ENCODE results near the gene TRIM24. TPM values are rescaled to one million over a fixed set of nuclear protein-coding genes. Genes with fewer than 3 reads are reported as not detected.

TRIM24 gene
- total RNA-seq, 1 donor from 2014 or later: 104 TPM

DNA sequence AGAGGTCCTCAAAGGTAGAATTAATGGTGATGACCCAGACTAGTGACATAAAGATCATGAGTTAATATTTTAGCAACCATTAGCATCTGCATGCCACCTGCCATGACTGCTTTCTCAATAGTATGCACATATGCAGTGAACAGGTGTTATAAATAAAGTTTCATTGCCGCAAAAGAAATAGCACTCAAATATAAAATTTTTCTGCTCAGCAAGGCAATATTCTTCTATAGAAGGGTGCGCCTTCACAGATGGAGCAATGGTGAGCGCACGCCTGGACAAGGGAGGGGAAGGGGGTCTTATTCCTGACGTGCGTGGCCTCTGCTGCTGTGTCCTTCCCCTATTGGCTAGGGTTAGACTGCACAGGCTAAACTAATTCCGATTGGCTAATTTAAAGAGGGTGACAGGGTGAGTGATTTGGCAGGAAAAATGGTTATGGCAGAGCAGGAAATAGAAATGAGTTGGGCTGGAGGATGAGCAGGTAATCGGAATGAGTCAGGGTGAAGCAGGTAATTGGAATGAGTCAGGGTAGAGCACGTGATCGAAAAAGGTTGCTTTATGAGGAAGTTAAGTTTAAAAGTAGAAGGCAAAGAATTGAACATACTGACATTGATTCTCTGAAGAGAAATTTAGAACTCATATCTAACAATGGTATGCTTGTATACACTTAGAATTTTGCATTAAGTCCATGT lies 24.7 kb upstream of the TRIM24 start:
- no peak for DNase-seq (ENCODE audit: low spot score)
- Mint-ChIP-seq H3K27ac (ENCODE audit: unreplicated experiment) (no peak overlapping the region), H3K9me3 (ENCODE audit: unreplicated experiment) (peaks cover 9% of the 10 kb centered on the region), H3K36me3 (ENCODE audit: low read depth, unreplicated experiment) (peaks cover 17% of the 10 kb centered on the region), H3K4me3 (ENCODE audit: unreplicated experiment) (no peak overlapping the region), H3K27me3 (ENCODE audit: unreplicated experiment) (peaks cover 4% of the 10 kb centered on the region), H3K4me1 (ENCODE audit: unreplicated experiment) (no peaks in the 10 kb centered on the region)
- TF ChIP-seq, protein P1, sequence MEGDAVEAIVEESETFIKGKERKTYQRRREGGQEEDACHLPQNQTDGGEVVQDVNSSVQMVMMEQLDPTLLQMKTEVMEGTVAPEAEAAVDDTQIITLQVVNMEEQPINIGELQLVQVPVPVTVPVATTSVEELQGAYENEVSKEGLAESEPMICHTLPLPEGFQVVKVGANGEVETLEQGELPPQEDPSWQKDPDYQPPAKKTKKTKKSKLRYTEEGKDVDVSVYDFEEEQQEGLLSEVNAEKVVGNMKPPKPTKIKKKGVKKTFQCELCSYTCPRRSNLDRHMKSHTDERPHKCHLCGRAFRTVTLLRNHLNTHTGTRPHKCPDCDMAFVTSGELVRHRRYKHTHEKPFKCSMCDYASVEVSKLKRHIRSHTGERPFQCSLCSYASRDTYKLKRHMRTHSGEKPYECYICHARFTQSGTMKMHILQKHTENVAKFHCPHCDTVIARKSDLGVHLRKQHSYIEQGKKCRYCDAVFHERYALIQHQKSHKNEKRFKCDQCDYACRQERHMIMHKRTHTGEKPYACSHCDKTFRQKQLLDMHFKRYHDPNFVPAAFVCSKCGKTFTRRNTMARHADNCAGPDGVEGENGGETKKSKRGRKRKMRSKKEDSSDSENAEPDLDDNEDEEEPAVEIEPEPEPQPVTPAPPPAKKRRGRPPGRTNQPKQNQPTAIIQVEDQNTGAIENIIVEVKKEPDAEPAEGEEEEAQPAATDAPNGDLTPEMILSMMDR (IDR thresholded peaks at IDR 0.05; ENCODE audit: unreplicated experiment): no peak

DNA sequence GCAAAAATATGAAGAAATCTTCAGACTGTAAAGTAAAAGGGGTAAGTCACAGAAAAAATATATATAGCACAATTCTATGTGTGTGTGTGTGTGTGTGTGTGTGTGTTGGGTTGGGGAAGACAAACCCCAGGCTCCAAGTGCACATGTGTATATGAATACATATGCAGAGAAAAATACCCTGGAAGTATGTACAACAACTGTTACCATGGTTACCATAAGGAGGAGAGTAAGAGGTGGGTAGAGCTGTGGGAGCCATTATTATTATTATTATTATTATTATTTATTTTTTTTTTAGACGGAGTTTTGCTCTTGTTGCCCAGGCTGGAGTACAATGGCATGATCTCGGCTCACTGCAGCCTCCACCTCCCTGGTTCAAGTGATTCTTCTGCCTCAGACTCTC lies 23.7 kb upstream of the TRIM24 start:
- TF ChIP-seq, protein P1 (IDR thresholded peaks at IDR 0.05; ENCODE audit: unreplicated experiment): no peak
- Mint-ChIP-seq H3K9me3 (ENCODE audit: unreplicated experiment) (peaks cover 7% of the 10 kb centered on the region), H3K4me3 (ENCODE audit: unreplicated experiment) (no peak overlapping the region), H3K4me1 (ENCODE audit: unreplicated experiment) (no peaks in the 10 kb centered on the region), H3K27me3 (ENCODE audit: unreplicated experiment) (peaks cover 4% of the 10 kb centered on the region), H3K27ac (ENCODE audit: unreplicated experiment) (no peak overlapping the region), H3K36me3 (ENCODE audit: low read depth, unreplicated experiment) (peaks cover 11% of the 10 kb centered on the region)
- DNase-seq (ENCODE audit: low spot score): no peak

DNA sequence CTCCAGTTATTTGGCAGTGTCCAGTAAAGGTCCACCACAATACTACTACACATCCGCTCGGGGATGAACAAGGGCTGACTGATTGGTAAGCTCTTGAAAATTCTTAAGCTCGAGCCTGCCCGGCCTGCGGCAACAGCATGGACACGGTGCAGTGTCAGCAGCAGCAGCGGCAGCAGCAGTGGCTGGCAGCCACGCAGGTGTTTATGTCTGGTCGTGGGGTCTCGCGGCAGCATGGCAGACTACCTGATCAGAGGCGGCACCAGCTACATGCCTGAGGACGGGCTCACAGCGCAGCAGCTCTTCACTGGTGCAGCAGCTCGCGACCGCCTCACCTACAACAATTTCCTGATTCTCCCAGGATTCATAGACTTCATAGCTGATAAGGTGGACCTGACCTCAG lies 19.6 kb upstream of the TRIM24 start:
- no peak for DNase-seq (ENCODE audit: low spot score)
- Mint-ChIP-seq H3K9me3 (ENCODE audit: unreplicated experiment) (no peaks in the 10 kb centered on the region), H3K4me3 (ENCODE audit: unreplicated experiment) (no peak overlapping the region), H3K36me3 (ENCODE audit: low read depth, unreplicated experiment) (peaks cover 2% of the 10 kb centered on the region), H3K27ac (ENCODE audit: unreplicated experiment) (no peak overlapping the region), H3K27me3 (ENCODE audit: unreplicated experiment) (no peaks in the 10 kb centered on the region), H3K4me1 (ENCODE audit: unreplicated experiment) (no peaks in the 10 kb centered on the region)
- TF ChIP-seq, protein P1 (IDR thresholded peaks at IDR 0.05; ENCODE audit: unreplicated experiment): no peak

DNA sequence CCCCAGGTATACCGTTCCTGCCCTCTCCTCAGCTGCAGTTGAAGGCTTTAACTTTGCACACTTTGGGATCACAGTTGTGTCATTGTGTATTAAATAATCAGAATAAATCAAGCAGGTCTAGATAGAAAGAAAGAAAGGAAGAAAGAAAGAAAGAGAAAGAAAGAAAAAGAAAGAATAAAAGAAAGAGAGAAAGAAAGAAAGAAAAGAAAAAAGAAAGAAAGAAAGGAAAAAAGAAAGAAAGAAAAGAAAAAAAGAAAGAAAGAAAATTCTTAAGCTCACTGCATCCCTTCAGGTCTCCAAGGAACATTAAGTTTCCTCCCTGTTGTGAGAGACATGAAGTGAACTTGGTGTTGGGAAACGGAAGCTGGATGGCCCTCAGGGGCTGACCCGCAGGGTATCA lies 17.2 kb upstream of the TRIM24 start:
- H3K27me3 Mint-ChIP-seq (ENCODE audit: unreplicated experiment): peaks cover 3% of the 10 kb centered on the region
- H3K4me1 Mint-ChIP-seq (ENCODE audit: unreplicated experiment): no peaks in the 10 kb centered on the region
- no peak overlapping the region for H3K27ac Mint-ChIP-seq (ENCODE audit: unreplicated experiment)

DNA sequence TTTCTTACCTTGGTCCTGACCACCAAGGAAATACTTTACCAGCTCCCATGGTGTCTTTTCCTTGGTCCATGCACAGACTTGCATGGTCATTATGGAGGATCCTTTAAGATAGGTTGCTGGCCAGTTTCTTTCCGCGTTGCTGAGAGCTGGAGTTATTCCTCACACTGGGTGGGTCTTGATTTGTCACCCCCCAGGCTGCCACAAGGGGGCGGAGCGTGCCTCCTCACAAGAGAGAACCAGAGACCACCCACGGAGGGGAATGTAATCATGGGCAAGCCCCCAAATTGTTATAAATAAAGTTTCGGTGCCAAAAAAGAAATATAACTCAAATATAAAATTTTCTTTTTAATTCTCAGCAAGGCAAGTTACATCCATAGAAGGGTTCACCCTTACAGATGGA lies 10.5 kb upstream of the TRIM24 start:
- no peak for DNase-seq (ENCODE audit: low spot score)
- peaks cover 4% of the 10 kb centered on the region for H3K36me3 Mint-ChIP-seq (ENCODE audit: low read depth, unreplicated experiment)
- TF ChIP-seq, protein P1 (IDR thresholded peaks at IDR 0.05; ENCODE audit: unreplicated experiment): peak; percentile 25
- peaks cover 10% of the 10 kb centered on the region for H3K27me3 Mint-ChIP-seq (ENCODE audit: unreplicated experiment)
- peaks cover 5% of the 10 kb centered on the region for H3K9me3 Mint-ChIP-seq (ENCODE audit: unreplicated experiment)
- H3K4me3 Mint-ChIP-seq (ENCODE audit: unreplicated experiment): no peak overlapping the region
- no peaks in the 10 kb centered on the region for H3K4me1 Mint-ChIP-seq (ENCODE audit: unreplicated experiment)
- H3K27ac Mint-ChIP-seq (ENCODE audit: unreplicated experiment): no peak overlapping the region

More for the DNA sequence above, 17.2 kb upstream of the TRIM24 start:
- Mint-ChIP-seq H3K36me3 (ENCODE audit: low read depth, unreplicated experiment) (no peaks in the 10 kb centered on the region), H3K9me3 (ENCODE audit: unreplicated experiment) (no peaks in the 10 kb centered on the region), H3K4me3 (ENCODE audit: unreplicated experiment) (no peak overlapping the region)
- TF ChIP-seq, protein P1 (IDR thresholded peaks at IDR 0.05; ENCODE audit: unreplicated experiment): no peak
- DNase-seq (ENCODE audit: low spot score): no peak
